GM18951 (cell line): ENCODE measurements around the gene FBXO45.

ENCODE experiments used
- POLR2A ChIP-seq: IDR thresholded peaks from 4 replicates; pipeline ENCODE4 v1.6.1; 2011; ENCODE audit warnings: mild to moderate bottlenecking; ENCODE audit not compliant: insufficient read length, insufficient read depth; ENCODE audit errors: extremely low read depth
- in situ Hi-C: fragments of 300-500 bp; cut with MboI; formaldehyde crosslinking; loops from one replicate; pipeline ENCODE4 v1.12.0; 2022; ENCODE audit warnings: low sequenced_read_pairs, mixed read lengths, inconsistent platforms; ENCODE audit not compliant: unreplicated experiment

The FBXO45 gene

GRCh38 chr3:196611761-196612483 lies 43.5 kb downstream of the FBXO45 start:
- no peak for TF ChIP-seq POLR2A
- in situ Hi-C loops = loop anchor here (5.0 to 25.0 kb wide), 2 partner anchors 70 to 350 kb away; partner anchors contain the start of gene PIGZ

GRCh38 chr3:196615234-196615633 lies 46.8 kb downstream of the FBXO45 start:
- in situ Hi-C loops = loop anchor here (25.0 kb wide), 1 partner anchor 347 kb away; the partner anchor contains the start of gene PIGZ

GRCh38 chr3:196617256-196617655 lies 48.8 kb downstream of the FBXO45 start:
- TF ChIP-seq POLR2A = no peak
- in situ Hi-C loops = loop anchor here (25.0 kb wide), 1 partner anchor 345 kb away; the partner anchor contains the start of gene PIGZ

- in situ Hi-C loops = loop anchor here (25.0 kb wide), 1 partner anchor 343 kb away; the partner anchor contains the start of gene PIGZ
These were observed 50.8 kb downstream of the FBXO45 start for GRCh38 chr3:196619223-196619622.

GRCh38 chr3:196619627-196620026 lies 51.2 kb downstream of the FBXO45 start:
- in situ Hi-C loops = loop anchor here (25.0 kb wide), 1 partner anchor 343 kb away; the partner anchor contains the start of gene PIGZ

More at GRCh38 chr3:196619223-196619622, 50.8 kb downstream of the FBXO45 start:
- TF ChIP-seq POLR2A = no peak

GRCh38 chr3:196620161-196620604 lies 51.7 kb downstream of the FBXO45 start:
- in situ Hi-C loops = loop anchor here (25.0 kb wide), 1 partner anchor 342 kb away; the partner anchor contains the start of gene PIGZ
- TF ChIP-seq POLR2A = no peak

- in situ Hi-C loops = loop anchor here (25.0 kb wide), 1 partner anchor 342 kb away; the partner anchor contains the start of gene PIGZ
- TF ChIP-seq POLR2A = no peak
These were observed 52.2 kb downstream of the FBXO45 start for GRCh38 chr3:196620684-196621083.

- no peak for TF ChIP-seq POLR2A
- in situ Hi-C loops = loop anchor here (25.0 kb wide), 1 partner anchor 341 kb away; the partner anchor contains the start of gene PIGZ
These were observed 53.2 kb downstream of the FBXO45 start for GRCh38 chr3:196621611-196622010.

- no peak for TF ChIP-seq POLR2A
- in situ Hi-C loops = loop anchor here (25.0 kb wide), 1 partner anchor 338 kb away; the partner anchor contains the start of gene PIGZ
These were observed 55.8 kb downstream of the FBXO45 start for GRCh38 chr3:196624067-196624790.

GRCh38 chr3:196624907-196625306 lies 56.4 kb downstream of the FBXO45 start:
- no peak for TF ChIP-seq POLR2A
- in situ Hi-C loops = loop anchor here (25.0 kb wide), 1 partner anchor 337 kb away; the partner anchor contains the start of gene PIGZ

- in situ Hi-C loops = no loop called here
- TF ChIP-seq POLR2A = no peak
These were observed 56.9 kb downstream of the FBXO45 start for GRCh38 chr3:196625331-196625730.

- no peak for TF ChIP-seq POLR2A
- in situ Hi-C loops = no loop called here
These were observed 59.4 kb downstream of the FBXO45 start for GRCh38 chr3:196627918-196628231.

- TF ChIP-seq POLR2A = no peak
- in situ Hi-C loops = no loop called here
These were observed 60.8 kb downstream of the FBXO45 start for GRCh38 chr3:196629228-196629627.
